ENCODE results near the gene PSMD5. TPM values are rescaled to one million over a fixed set of nuclear protein-coding genes. Genes with fewer than 3 reads are reported as not detected.

Gene PSMD5
- polyA plus RNA-seq, 1 donor from 2014 or later, result 11.7 TPM

DNA sequence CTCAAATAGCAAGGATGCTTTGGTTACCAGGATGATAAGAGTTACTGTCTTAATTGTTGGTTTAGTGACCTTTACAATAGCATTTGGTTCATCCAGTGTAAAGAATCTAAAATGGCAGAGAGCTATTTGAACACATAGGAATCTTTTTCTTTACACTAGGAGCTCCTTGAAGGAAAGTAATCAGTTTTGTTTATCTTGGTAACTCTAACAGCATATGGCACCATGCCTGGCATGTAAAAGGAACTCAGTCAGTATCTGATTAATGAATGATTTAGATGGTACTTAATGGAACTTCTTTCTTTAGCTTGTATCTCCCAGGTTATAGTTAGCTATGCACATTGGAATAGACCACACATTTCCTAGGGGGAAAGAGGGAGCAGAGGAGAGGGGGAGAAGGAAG is 9.9 kb downstream of the PSMD5 start:
- Histone ChIP-seq H3K4me3 (ENCODE audit: low read length) (no peak overlapping the region), H4K20me1 (ENCODE audit: insufficient read depth) (no peaks in the 10 kb centered on the region)

DNA sequence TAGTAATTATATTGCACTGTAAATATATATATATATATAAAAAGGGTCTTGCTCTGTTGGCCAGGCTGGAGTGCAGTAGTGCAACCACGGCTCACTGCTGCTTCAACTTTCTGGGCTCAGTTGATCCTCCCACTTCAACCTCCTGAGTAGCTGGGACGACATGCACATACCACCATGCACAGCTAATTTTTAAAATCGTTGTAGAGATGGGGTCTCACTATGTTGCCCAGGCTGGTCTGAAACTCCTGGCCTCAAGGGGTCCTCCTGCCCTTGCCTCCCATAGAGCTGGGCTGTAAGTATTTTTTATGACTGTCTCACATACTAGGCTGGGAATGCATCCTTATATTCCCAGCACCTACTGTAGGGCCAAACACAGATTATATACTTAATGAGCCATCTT is 11.9 kb downstream of the PSMD5 start:
- Histone ChIP-seq H3K4me3 (ENCODE audit: low read length) (no peak overlapping the region), H3F3A (ENCODE audit: insufficient read depth, low read length, poor library complexity, severe bottlenecking) (no peaks in the 10 kb centered on the region), H4K20me1 (ENCODE audit: insufficient read depth) (no peaks in the 10 kb centered on the region), H3K9me2 (ENCODE audit: insufficient read depth, low read length) (no peaks in the 10 kb centered on the region), H3K9ac (ENCODE audit: low read length) (no peak overlapping the region), H3K27ac (ENCODE audit: low read length) (no peak overlapping the region), H3K4me2 (ENCODE audit: low read length) (no peak overlapping the region), H3K27me3 (ENCODE audit: insufficient read depth, low read depth, low read length) (no peaks in the 10 kb centered on the region), H3K36me3 (ENCODE audit: insufficient read depth, low read length) (no peaks in the 10 kb centered on the region), H2AFZ (ENCODE audit: low read depth, low read length) (no peak overlapping the region), H3K79me2 (replicated peaks; ENCODE audit: insufficient read depth, low read length) (no peaks in the 10 kb centered on the region), H3K9me3 (ENCODE audit: low read length) (no peaks in the 10 kb centered on the region)
- TF ChIP-seq, protein P1, sequence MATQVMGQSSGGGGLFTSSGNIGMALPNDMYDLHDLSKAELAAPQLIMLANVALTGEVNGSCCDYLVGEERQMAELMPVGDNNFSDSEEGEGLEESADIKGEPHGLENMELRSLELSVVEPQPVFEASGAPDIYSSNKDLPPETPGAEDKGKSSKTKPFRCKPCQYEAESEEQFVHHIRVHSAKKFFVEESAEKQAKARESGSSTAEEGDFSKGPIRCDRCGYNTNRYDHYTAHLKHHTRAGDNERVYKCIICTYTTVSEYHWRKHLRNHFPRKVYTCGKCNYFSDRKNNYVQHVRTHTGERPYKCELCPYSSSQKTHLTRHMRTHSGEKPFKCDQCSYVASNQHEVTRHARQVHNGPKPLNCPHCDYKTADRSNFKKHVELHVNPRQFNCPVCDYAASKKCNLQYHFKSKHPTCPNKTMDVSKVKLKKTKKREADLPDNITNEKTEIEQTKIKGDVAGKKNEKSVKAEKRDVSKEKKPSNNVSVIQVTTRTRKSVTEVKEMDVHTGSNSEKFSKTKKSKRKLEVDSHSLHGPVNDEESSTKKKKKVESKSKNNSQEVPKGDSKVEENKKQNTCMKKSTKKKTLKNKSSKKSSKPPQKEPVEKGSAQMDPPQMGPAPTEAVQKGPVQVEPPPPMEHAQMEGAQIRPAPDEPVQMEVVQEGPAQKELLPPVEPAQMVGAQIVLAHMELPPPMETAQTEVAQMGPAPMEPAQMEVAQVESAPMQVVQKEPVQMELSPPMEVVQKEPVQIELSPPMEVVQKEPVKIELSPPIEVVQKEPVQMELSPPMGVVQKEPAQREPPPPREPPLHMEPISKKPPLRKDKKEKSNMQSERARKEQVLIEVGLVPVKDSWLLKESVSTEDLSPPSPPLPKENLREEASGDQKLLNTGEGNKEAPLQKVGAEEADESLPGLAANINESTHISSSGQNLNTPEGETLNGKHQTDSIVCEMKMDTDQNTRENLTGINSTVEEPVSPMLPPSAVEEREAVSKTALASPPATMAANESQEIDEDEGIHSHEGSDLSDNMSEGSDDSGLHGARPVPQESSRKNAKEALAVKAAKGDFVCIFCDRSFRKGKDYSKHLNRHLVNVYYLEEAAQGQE (IDR thresholded peaks at IDR 0.05; ENCODE audit: borderline replicate concordance), result no peak

More for the DNA sequence above, 9.9 kb downstream of the PSMD5 start:
- H3K9ac ChIP-seq (ENCODE audit: low read length), result no peak overlapping the region
- no peaks in the 10 kb centered on the region for H3K36me3 ChIP-seq (ENCODE audit: insufficient read depth, low read length)
- no peak overlapping the region for H3K4me2 ChIP-seq (ENCODE audit: low read length)
- H3F3A ChIP-seq (ENCODE audit: insufficient read depth, low read length, poor library complexity, severe bottlenecking), result no peaks in the 10 kb centered on the region
- no peaks in the 10 kb centered on the region for H3K9me3 ChIP-seq (ENCODE audit: low read length)
- H3K79me2 ChIP-seq (replicated peaks; ENCODE audit: insufficient read depth, low read length), result peaks cover under 1% of the 10 kb centered on the region
- H2AFZ ChIP-seq (ENCODE audit: low read depth, low read length), result no peak overlapping the region
- H3K9me2 ChIP-seq (ENCODE audit: insufficient read depth, low read length), result no peaks in the 10 kb centered on the region
- no peaks in the 10 kb centered on the region for H3K27me3 ChIP-seq (ENCODE audit: insufficient read depth, low read depth, low read length)
- TF ChIP-seq CTCF (IDR thresholded peaks at IDR 0.05; ENCODE audit: poor library complexity, severe bottlenecking) (no peak), MXI1 (conservative IDR thresholded peaks at IDR 0.05; ENCODE audit: poor library complexity, severe bottlenecking) (no peak), RAD21 (conservative IDR thresholded peaks at IDR 0.05) (no peak)
- no peak overlapping the region for H3K27ac ChIP-seq (ENCODE audit: low read length)

DNA sequence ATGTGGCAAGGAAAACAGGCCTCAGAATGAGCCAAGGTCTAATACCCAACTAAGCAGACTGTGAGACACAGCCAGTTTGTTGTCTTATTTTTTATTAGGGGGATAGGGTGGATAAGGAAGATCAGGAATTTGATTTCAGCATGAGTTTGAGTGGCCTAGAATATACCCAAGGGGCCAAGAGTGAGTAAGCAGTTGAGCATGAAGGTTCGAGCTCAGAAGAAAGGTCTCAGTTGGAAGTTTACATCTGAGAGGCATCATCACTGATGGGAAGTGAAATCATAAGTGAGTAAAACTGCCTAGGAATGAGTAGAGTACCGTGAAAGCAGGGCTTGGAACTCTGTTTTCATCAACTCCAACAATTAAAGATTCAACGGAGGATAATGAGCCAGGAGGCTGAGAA is 12.6 kb downstream of the PSMD5 start:
- no peaks in the 10 kb centered on the region for H3F3A ChIP-seq (ENCODE audit: insufficient read depth, low read length, poor library complexity, severe bottlenecking)
- no peak overlapping the region for H2AFZ ChIP-seq (ENCODE audit: low read depth, low read length)
- H3K79me2 ChIP-seq (replicated peaks; ENCODE audit: insufficient read depth, low read length), result no peaks in the 10 kb centered on the region
- H4K20me1 ChIP-seq (ENCODE audit: insufficient read depth), result no peaks in the 10 kb centered on the region
- H3K9ac ChIP-seq (ENCODE audit: low read length), result no peak overlapping the region
- H3K9me2 ChIP-seq (ENCODE audit: insufficient read depth, low read length), result no peaks in the 10 kb centered on the region
- H3K36me3 ChIP-seq (ENCODE audit: insufficient read depth, low read length), result no peaks in the 10 kb centered on the region
- TF ChIP-seq MXI1 (conservative IDR thresholded peaks at IDR 0.05; ENCODE audit: poor library complexity, severe bottlenecking), result no peak
- no peak for TF ChIP-seq CTCF (IDR thresholded peaks at IDR 0.05; ENCODE audit: poor library complexity, severe bottlenecking)
- no peak for TF ChIP-seq RAD21 (conservative IDR thresholded peaks at IDR 0.05)
- TF ChIP-seq, protein P1 (IDR thresholded peaks at IDR 0.05; ENCODE audit: borderline replicate concordance), result no peak
- no peak for TF ChIP-seq TAF1 (IDR thresholded peaks at IDR 0.05; ENCODE audit: low read depth)
- no peak for TF ChIP-seq SMC3 (conservative IDR thresholded peaks at IDR 0.05; ENCODE audit: poor library complexity)
- no peak for TF ChIP-seq EP300 (conservative IDR thresholded peaks at IDR 0.05; ENCODE audit: poor library complexity, severe bottlenecking)
- no peak for TF ChIP-seq EZH2 (IDR thresholded peaks at IDR 0.05; ENCODE audit: borderline replicate concordance, insufficient read depth, low read length, poor library complexity, severe bottlenecking)
- TF ChIP-seq POLR2AphosphoS5 (IDR thresholded peaks at IDR 0.05), result no peak
- H3K4me2 ChIP-seq (ENCODE audit: low read length), result no peak overlapping the region
- H3K27me3 ChIP-seq (ENCODE audit: insufficient read depth, low read depth, low read length), result no peaks in the 10 kb centered on the region
- H3K9me3 ChIP-seq (ENCODE audit: low read length), result no peaks in the 10 kb centered on the region
- H3K27ac ChIP-seq (ENCODE audit: low read length), result no peak overlapping the region
- no peak overlapping the region for H3K4me3 ChIP-seq (ENCODE audit: low read length)
